Ishikawa (cell line): ENCODE results near the gene SLIT3.

ENCODE experiments used
- CEBPB ChIP-seq: IDR thresholded peaks from 2 replicates; pipeline ENCODE4 v1.6.1; 2012
- CREB1 ChIP-seq: IDR thresholded peaks from 2 replicates; pipeline ENCODE4 v1.6.1; 2012; ENCODE audit warnings: low read depth
- EGR1 ChIP-seq: IDR thresholded peaks from 2 replicates; pipeline ENCODE4 v1.6.1; 2012
- EP300 ChIP-seq: IDR thresholded peaks from 2 replicates; pipeline ENCODE4 v1.6.1; 2012; ENCODE audit warnings: borderline replicate concordance
- FOXM1 ChIP-seq: IDR thresholded peaks from 2 replicates; pipeline ENCODE4 v1.6.1; 2012; ENCODE audit warnings: low read depth, borderline replicate concordance
- MAX ChIP-seq: IDR thresholded peaks from 2 replicates; pipeline ENCODE4 v1.6.1; 2012
- NFIC ChIP-seq: IDR thresholded peaks from 2 replicates; pipeline ENCODE4 v1.6.1; 2012
- RAD21 ChIP-seq: IDR thresholded peaks from 2 replicates; pipeline ENCODE4 v1.6.1; 2012; ENCODE audit warnings: low read depth
- TAF1 ChIP-seq: IDR thresholded peaks from 2 replicates; pipeline ENCODE4 v1.6.1; 2012; ENCODE audit warnings: low read depth, mild to moderate bottlenecking
- TCF12 ChIP-seq: IDR thresholded peaks from 2 replicates; pipeline ENCODE4 v1.6.1; 2012; ENCODE audit warnings: low read depth
- TEAD4 ChIP-seq: IDR thresholded peaks from 2 replicates; pipeline ENCODE4 v1.6.1; 2012
- USF1 ChIP-seq: IDR thresholded peaks from 2 replicates; pipeline ENCODE4 v1.6.1; 2012
- YY1 ChIP-seq: IDR thresholded peaks from 2 replicates; pipeline ENCODE4 v1.6.1; 2012; ENCODE audit warnings: low read depth
- ZBTB7A ChIP-seq: IDR thresholded peaks from 2 replicates; pipeline ENCODE4 v1.6.1; 2012; ENCODE audit warnings: low read depth
- TF ChIP-seq, protein P1 (sequence below): IDR thresholded peaks from 2 replicates; pipeline ENCODE4 v1.6.1; 2012; ENCODE audit warnings: low read depth, mild to moderate bottlenecking

The SLIT3 gene

DNA sequence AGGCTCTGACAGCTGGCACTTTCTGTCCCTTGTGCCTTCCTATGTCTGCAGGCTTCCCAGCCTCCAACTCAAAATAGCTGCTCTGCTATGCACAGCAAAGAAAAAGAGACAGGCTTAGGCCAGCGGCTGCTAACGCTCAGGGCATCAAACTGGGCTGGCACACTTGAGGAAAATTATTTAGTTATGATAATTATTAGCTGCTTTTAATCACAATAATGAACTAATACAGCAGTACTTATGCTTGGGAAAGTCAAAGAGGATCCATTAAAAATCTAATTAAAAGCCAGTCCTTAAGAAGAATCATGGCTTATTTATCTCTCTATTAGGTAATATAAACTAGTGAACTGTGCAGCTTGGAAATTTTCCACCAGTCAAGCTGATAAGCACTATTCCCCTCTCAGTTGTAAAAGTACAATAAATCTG, 233.2 kb downstream of the SLIT3 start:
- TF ChIP-seq EGR1 (no peak), TCF12 (no peak), RAD21 (no peak), EP300 (no peak), TAF1 (no peak), FOXM1 (no peak), ZBTB7A (no peak), MAX (no peak), NFIC (no peak), YY1 (no peak), CEBPB (no peak), TEAD4 (no peak)
- TF ChIP-seq, protein P1, sequence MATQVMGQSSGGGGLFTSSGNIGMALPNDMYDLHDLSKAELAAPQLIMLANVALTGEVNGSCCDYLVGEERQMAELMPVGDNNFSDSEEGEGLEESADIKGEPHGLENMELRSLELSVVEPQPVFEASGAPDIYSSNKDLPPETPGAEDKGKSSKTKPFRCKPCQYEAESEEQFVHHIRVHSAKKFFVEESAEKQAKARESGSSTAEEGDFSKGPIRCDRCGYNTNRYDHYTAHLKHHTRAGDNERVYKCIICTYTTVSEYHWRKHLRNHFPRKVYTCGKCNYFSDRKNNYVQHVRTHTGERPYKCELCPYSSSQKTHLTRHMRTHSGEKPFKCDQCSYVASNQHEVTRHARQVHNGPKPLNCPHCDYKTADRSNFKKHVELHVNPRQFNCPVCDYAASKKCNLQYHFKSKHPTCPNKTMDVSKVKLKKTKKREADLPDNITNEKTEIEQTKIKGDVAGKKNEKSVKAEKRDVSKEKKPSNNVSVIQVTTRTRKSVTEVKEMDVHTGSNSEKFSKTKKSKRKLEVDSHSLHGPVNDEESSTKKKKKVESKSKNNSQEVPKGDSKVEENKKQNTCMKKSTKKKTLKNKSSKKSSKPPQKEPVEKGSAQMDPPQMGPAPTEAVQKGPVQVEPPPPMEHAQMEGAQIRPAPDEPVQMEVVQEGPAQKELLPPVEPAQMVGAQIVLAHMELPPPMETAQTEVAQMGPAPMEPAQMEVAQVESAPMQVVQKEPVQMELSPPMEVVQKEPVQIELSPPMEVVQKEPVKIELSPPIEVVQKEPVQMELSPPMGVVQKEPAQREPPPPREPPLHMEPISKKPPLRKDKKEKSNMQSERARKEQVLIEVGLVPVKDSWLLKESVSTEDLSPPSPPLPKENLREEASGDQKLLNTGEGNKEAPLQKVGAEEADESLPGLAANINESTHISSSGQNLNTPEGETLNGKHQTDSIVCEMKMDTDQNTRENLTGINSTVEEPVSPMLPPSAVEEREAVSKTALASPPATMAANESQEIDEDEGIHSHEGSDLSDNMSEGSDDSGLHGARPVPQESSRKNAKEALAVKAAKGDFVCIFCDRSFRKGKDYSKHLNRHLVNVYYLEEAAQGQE: no peak

GRCh38 chr5:169065400-169065799, 235.5 kb downstream of the SLIT3 start:
- TF ChIP-seq EGR1 (no peak), TEAD4 (no peak), RAD21 (no peak), MAX (no peak), ZBTB7A (no peak), NFIC (no peak), FOXM1 (no peak), CEBPB (no peak), YY1 (no peak), TCF12 (no peak), USF1 (no peak), TAF1 (no peak), EP300 (no peak)
- TF ChIP-seq, protein P1: no peak

- TF ChIP-seq EP300 (peak; percentile 56; the same call in 1 of the 2 replicates), NFIC (peak; percentile 78), TCF12 (no peak), TEAD4 (peak; percentile 73), EGR1 (no peak), FOXM1 (no peak)
- TF ChIP-seq, protein P1: no peak
Observed at GRCh38 chr5:169064093-169064492, 236.8 kb downstream of the SLIT3 start.

DNA sequence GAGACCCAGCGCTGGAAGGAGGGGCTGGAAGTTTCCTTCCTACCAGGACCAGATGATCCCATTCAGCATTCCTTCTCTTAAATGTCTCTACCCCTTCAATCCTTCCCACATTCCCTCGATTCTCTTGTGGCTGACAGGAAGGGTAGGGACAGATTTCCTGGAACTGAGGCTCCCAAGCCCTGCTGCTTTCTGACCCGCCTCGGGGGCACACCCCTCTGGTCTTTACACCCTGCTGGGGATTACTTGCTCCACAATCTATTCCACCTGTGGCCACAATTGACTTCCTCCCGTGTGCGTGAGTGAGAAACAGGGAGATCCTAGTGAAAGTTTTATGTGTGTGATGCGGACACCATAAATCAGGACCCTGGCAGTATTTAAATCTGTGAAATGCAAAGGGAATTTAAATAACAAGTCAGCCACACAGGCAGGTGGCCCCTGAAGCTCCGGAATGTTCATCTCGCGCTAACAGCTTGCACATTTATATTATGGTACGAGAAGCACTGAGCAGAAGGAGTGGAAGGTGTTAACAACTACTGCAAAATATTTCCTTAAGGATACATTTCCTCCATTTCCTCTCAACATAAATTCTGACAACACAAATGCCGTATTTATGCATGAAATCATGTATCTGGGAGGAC, 237.5 kb downstream of the SLIT3 start:
- TF ChIP-seq EP300 (peak; percentile 34; the same call in 1 of the 2 replicates), TCF12 (peak; percentile 54; the same call in 1 of the 2 replicates), CREB1 (no peak)

DNA sequence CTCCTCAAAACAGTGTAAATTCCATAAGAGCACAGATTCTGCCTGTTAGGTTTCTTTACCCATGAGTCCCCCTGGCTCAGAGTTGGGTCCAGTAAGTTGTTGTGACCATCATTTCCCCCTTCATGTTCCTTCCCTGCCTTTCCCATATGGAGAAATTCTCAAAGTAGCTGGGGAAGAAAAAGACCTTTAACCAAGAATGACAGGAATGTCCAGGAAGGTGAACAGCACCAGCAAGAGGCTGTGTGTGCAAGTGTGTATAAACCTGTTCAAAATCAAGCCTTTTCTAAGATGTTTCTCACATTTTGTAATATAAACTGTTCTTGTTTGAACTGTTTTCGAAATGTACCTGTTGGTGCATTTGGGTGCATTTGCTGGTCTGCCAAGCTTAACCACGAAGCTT, 238.2 kb downstream of the SLIT3 start:
- TF ChIP-seq TEAD4 (peak; percentile 65), CEBPB (no peak)
- TF ChIP-seq, protein P1: no peak
